Uterus (tissue), 4 donors: ENCODE results near the gene PNPT1. TPM values are rescaled to one million over a fixed set of nuclear protein-coding genes. Genes with fewer than 3 reads are reported as not detected.

Experiments used
- DNase-seq, 2 donors: peaks; one replicate each; pipeline ENCODE4 v3.0.0-alpha.2; 2019 to 2020
- H3K27ac ChIP-seq, 2 donors: fragments of 200-600 bp; sonication (generic); 1 replicate in 1 of 2; 2 replicates in 1 of 2; pipeline ENCODE4 v1.5.1; 2016 to 2018
- H3K27me3 ChIP-seq, 2 donors: fragments of 200-600 bp; sonication (generic); one replicate each; pipeline ENCODE4 v1.5.1; 2018 to 2019; ENCODE audit warnings: control low read depth in 1 of 2
- H3K36me3 ChIP-seq, 2 donors: fragments of 200-600 bp; sonication (generic); one replicate each; pipeline ENCODE4 v1.5.1; 2019; ENCODE audit warnings: control low read depth in 1 of 2
- H3K4me1 ChIP-seq, 2 donors: fragments of 200-600 bp; sonication (generic); one replicate each; pipeline ENCODE4 v1.5.1; 2018 to 2019; ENCODE audit warnings: control low read depth in 1 of 2
- H3K4me3 ChIP-seq, 2 donors: fragments of 200-600 bp; sonication (generic); 1 replicate in 1 of 2; 2 replicates in 1 of 2; pipeline ENCODE4 v1.5.1; 2018 to 2019; ENCODE audit warnings: mild to moderate bottlenecking in 1 of 2
- H3K9me3 ChIP-seq, 2 donors: fragments of 200-600 bp; sonication (generic); one replicate each; pipeline ENCODE4 v1.5.1; 2019; ENCODE audit warnings: control low read depth in 1 of 2
- POLR2A ChIP-seq, 2 donors: fragments of 450-650 bp; IDR thresholded peaks; one replicate each; pipeline ENCODE4 v1.6.1; 2016; ENCODE audit warnings: antibody characterized with exemption in 2 of 2, mild to moderate bottlenecking in 1 of 2, moderate library complexity in 1 of 2
- intact Hi-C: fragments of 100-400 bp; cut with DNase I; formaldehyde crosslinking; loops from one replicate; pipeline ENCODE4 v1.15.1; 2023; ENCODE audit warnings: low total_unique reads
- total RNA-seq, 4 donors: library from RNA; depleted of rRNA in 3 of 4; stranded (reverse); fragments of >200 nt in 3 of 4; gene quantifications; one replicate each; pipeline versions ENCODE4 v1.1.0 to v1.2.4, GENCODE V29; 2014 to 2023
- TF ChIP-seq, protein P1 (sequence below), 4 experiments: fragments of 200-600 bp in 2 of 4; fragments of 450-650 bp in 2 of 4; sonication (generic) in 2 of 4; IDR thresholded peaks; one replicate each; pipeline ENCODE4 v1.5.1; 2016 to 2019; ENCODE audit warnings: antibody characterized with exemption in 4 of 4, mild to moderate bottlenecking in 2 of 4, moderate library complexity in 1 of 4
- donor health status: DM: yes; HTN: yes; CAD: no.

Gene PNPT1
- total RNA-seq, 4 donors from 2014 or later: 12.6 to 52.0 (median 22.5) TPM

DNA sequence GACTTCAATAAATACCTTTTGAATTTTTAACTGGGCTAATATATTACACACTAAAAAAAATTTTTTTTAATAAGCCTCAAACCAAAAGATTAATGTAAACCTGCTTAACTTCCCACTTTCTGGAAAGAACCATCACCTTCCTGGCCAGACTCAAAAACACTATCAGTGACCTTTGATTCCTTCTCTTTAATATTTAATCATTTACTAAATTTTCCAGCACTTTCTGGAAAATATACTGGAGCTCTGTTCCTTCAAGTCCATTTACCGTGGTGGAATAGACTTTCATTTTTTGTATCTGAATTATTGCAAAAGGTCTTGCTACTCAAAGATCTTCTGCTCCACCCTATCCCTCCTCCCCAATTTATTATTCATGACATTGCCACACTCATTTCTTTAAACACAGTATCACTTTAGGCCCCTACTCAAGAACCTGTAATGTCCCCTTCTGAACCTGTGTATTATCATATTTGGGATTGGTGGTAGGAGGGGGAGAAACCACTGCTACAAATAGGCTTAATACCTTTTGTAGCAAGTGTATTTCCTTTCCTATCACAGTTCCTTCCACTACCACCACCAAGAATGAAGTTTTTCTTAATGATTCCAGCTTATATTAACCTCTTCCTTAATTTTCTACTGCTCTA lies 83.6 kb downstream of the PNPT1 start:
- H3K36me3 ChIP-seq: no peaks in the 10 kb centered on the region
- no peak for DNase-seq
- no peak overlapping the region for H3K27ac ChIP-seq
- TF ChIP-seq POLR2A (IDR thresholded peaks at IDR 0.05): no peak
- TF ChIP-seq, protein P1, sequence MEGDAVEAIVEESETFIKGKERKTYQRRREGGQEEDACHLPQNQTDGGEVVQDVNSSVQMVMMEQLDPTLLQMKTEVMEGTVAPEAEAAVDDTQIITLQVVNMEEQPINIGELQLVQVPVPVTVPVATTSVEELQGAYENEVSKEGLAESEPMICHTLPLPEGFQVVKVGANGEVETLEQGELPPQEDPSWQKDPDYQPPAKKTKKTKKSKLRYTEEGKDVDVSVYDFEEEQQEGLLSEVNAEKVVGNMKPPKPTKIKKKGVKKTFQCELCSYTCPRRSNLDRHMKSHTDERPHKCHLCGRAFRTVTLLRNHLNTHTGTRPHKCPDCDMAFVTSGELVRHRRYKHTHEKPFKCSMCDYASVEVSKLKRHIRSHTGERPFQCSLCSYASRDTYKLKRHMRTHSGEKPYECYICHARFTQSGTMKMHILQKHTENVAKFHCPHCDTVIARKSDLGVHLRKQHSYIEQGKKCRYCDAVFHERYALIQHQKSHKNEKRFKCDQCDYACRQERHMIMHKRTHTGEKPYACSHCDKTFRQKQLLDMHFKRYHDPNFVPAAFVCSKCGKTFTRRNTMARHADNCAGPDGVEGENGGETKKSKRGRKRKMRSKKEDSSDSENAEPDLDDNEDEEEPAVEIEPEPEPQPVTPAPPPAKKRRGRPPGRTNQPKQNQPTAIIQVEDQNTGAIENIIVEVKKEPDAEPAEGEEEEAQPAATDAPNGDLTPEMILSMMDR (IDR thresholded peaks at IDR 0.05): no peak
- no peaks in the 10 kb centered on the region for H3K9me3 ChIP-seq
- H3K4me1 ChIP-seq: peaks cover 0 to 3% of the 10 kb centered on the region in 2 donors
- no peak overlapping the region for H3K4me3 ChIP-seq
- intact Hi-C loops: no loop called here
- no peaks in the 10 kb centered on the region for H3K27me3 ChIP-seq

DNA sequence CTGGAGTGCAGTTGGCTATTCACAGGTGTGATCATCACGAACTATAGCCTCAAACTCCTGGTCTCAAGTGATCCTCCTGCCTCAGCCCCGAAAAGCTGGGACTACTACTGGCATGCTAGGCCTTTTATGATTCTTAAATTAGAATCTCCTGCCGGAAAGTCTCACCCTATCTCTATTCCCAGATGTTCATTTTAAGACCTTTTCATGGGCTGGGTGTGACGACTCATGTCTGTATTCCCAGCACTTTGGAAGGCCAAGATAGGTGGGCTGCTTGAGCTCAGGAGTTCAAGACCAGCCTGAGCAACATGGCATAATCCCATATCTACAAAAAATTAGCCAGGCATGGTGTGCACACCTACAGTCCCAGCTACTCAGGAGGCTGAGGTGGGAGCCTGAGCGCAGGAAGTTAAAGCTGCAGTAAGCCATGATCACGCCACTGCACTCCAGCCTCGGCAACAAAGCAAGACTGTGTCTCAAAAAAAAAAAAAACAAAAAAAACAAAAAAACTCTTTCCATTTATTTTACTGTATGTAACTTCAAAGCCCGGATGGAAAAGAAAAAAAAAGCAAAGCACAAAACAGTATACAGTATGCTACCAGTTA lies 84.3 kb downstream of the PNPT1 start:
- no peak overlapping the region for H3K4me3 ChIP-seq
- intact Hi-C loops: no loop called here
- H3K36me3 ChIP-seq: no peaks in the 10 kb centered on the region
- no peaks in the 10 kb centered on the region for H3K9me3 ChIP-seq
- no peaks in the 10 kb centered on the region for H3K27me3 ChIP-seq
- H3K27ac ChIP-seq: no peak overlapping the region
- DNase-seq: no peak
- TF ChIP-seq POLR2A (IDR thresholded peaks at IDR 0.05): no peak
- TF ChIP-seq, protein P1 (IDR thresholded peaks at IDR 0.05): no peak
- H3K4me1 ChIP-seq: no peaks in the 10 kb centered on the region

DNA sequence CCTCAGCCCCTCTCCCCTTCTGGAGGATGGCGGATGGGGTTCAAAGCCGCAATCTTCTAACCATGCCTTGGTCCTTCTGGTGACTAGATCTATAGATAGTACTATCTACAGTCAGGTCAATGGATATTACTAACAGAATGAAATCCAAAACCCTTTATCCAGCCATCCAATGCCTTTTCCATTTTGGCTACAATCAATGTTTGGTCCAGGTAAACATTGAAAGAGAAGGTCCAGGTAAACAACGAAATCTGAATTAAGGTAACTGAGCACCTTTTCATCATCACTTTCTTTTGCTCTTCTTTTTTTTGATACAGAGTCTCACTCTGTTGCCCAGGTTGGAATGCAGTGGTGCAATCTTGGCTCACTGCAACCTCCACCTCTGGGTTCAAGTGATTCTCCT lies 85.9 kb downstream of the PNPT1 start:
- no peak for DNase-seq
- no peak overlapping the region for H3K27ac ChIP-seq
- no peaks in the 10 kb centered on the region for H3K9me3 ChIP-seq
- intact Hi-C loops: no loop called here
- TF ChIP-seq POLR2A (IDR thresholded peaks at IDR 0.05): no peak
- TF ChIP-seq, protein P1 (IDR thresholded peaks at IDR 0.05): no peak
- no peaks in the 10 kb centered on the region for H3K27me3 ChIP-seq
- no peak overlapping the region for H3K4me3 ChIP-seq
- no peaks in the 10 kb centered on the region for H3K36me3 ChIP-seq
- H3K4me1 ChIP-seq: no peaks in the 10 kb centered on the region

DNA sequence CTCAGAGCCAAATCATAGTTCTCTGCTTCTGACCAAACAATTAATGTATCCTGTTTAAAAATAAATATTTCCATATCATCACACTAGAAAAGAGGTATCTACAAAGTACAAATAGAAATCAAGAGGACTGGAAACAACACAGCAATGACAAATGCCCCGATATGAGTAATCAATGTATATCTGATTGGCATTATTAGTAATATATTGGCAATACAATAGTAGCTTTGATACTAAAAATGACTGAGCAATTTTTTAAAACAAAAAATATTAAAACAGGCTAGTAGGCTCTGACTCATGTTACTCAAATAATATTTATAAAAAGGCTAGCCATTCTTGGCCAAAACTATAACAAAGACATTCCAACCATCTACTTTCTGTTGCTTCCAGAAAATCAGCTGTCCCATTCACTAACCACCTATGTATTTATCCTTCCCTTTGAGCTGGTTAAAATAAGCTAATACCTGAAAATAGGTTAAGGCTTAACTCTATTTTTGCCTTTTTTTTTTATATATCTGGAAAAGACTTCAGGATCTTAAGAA lies 89.5 kb downstream of the PNPT1 start:
- no peaks in the 10 kb centered on the region for H3K4me1 ChIP-seq
- H3K27me3 ChIP-seq: no peaks in the 10 kb centered on the region
- H3K27ac ChIP-seq: no peak overlapping the region
- no peaks in the 10 kb centered on the region for H3K9me3 ChIP-seq
- no peaks in the 10 kb centered on the region for H3K36me3 ChIP-seq
- DNase-seq: no peak
- TF ChIP-seq, protein P1 (IDR thresholded peaks at IDR 0.05): no peak
- no peak for TF ChIP-seq POLR2A (IDR thresholded peaks at IDR 0.05)
- intact Hi-C loops: no loop called here
- H3K4me3 ChIP-seq: no peak overlapping the region

DNA sequence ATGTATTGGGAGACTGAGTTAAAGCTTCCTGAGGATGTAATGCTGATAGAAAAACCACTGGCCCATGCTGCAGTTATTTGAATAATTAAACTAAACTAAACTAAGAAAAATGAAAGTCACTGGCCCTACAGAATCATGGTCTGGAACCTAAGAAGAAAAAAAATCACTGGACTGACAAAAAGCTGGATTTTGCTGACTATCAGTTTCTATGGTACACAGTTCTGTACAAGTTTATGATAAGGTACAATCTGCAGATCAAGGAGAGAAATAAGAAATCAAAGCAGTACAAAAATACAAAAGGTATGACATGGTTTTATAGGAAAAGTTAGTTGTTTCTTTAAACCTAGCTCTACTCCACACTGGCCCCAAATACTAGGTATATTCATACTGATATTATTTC lies 91.8 kb downstream of the PNPT1 start:
- H3K27me3 ChIP-seq: no peaks in the 10 kb centered on the region
- H3K36me3 ChIP-seq: no peaks in the 10 kb centered on the region
- TF ChIP-seq, protein P1 (IDR thresholded peaks at IDR 0.05): no peak
- no peak for TF ChIP-seq POLR2A (IDR thresholded peaks at IDR 0.05)
- H3K4me3 ChIP-seq: no peak overlapping the region
- intact Hi-C loops: no loop called here
- no peak for DNase-seq
- H3K9me3 ChIP-seq: no peaks in the 10 kb centered on the region
- H3K4me1 ChIP-seq: no peaks in the 10 kb centered on the region
- H3K27ac ChIP-seq: no peak overlapping the region
